LNCAP (cell line): ENCODE data around the gene STYXL1.

ENCODE experiments used
- TF ChIP-seq, protein P1 (sequence below): fragments of 450-650 bp; IDR thresholded peaks from 2 replicates; pipeline ENCODE4 v1.5.1; 2017; ENCODE audit warnings: mild to moderate bottlenecking

STYXL1 gene

DNA sequence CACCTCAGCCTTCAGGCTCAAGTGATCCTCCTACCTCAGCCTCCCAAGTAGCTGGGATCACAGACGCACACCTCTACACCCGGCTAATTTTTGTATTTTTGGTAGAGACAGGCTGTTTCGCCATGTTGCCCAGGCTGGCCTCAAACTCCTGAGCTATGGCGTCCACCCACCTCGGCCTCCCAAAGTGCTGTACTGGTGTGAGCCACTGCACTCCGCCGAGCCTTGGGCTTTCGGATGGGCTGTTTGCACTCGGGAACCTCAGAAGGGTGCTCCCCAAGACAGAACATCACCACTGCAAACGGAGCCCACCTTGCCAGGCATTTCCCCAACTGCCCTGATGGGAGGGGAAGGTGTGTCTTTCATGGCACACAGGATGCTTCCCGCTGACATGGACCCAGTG lies 80.7 kb downstream of the STYXL1 start:
- TF ChIP-seq, protein P1, sequence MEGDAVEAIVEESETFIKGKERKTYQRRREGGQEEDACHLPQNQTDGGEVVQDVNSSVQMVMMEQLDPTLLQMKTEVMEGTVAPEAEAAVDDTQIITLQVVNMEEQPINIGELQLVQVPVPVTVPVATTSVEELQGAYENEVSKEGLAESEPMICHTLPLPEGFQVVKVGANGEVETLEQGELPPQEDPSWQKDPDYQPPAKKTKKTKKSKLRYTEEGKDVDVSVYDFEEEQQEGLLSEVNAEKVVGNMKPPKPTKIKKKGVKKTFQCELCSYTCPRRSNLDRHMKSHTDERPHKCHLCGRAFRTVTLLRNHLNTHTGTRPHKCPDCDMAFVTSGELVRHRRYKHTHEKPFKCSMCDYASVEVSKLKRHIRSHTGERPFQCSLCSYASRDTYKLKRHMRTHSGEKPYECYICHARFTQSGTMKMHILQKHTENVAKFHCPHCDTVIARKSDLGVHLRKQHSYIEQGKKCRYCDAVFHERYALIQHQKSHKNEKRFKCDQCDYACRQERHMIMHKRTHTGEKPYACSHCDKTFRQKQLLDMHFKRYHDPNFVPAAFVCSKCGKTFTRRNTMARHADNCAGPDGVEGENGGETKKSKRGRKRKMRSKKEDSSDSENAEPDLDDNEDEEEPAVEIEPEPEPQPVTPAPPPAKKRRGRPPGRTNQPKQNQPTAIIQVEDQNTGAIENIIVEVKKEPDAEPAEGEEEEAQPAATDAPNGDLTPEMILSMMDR, result no peak

DNA sequence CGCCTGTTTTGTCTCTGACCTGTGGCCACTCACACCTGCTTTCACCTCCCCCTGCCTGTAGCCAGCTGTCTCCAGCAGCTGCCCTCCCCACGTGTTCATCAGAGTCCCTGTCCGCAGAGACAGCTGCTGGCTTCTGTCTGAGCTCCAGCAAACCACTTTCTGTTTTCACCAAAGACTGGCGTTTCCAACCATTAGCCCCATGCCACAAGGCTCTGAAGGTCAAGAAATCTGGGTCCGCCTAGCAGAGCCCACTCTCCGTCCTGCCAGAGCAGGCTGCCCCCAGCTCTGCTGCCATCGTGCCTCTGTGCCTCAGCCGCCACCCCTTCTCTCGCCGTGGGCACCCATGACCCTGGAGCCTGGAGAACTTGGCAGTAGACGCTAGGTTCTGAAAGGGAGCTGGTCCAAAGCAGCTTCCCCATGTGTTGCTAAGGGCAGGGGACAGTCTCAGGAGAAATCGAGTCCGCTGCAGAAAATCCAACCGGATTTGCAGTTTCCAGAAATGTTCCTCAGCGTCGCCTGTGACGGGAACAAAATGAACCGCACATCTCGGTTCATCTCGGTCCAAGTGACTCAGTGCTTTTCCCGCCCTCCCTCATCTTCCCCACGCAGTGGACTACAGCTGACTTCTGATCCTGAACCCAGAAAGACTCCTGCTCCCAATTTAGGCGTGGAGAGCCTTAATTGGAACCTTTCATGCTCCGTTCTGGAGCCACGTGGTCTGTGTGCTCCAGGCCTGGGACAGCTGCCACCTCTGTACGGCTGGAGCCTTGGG lies 81.4 kb downstream of the STYXL1 start:
- TF ChIP-seq, protein P1, result no peak

DNA sequence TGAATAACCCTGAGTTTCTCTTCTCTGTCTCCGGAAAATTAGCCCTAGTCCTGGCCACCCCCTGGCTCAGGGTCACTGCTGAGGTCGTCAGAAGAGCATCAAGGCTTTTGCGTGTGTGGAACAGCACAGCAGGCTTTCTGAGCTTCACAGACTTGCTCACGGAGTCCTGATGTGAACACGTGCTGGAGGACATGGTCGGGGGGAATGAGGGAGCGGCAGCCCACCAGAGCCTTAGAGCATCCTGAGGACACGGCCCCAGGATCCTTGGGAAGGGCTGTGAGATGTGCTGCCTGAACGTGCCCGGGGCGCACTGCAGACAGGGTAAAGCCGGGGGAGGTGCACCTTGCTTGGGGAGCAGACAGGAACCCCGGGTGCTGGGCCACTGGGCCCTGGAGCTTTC lies 82.2 kb downstream of the STYXL1 start:
- TF ChIP-seq, protein P1, result no peak

DNA sequence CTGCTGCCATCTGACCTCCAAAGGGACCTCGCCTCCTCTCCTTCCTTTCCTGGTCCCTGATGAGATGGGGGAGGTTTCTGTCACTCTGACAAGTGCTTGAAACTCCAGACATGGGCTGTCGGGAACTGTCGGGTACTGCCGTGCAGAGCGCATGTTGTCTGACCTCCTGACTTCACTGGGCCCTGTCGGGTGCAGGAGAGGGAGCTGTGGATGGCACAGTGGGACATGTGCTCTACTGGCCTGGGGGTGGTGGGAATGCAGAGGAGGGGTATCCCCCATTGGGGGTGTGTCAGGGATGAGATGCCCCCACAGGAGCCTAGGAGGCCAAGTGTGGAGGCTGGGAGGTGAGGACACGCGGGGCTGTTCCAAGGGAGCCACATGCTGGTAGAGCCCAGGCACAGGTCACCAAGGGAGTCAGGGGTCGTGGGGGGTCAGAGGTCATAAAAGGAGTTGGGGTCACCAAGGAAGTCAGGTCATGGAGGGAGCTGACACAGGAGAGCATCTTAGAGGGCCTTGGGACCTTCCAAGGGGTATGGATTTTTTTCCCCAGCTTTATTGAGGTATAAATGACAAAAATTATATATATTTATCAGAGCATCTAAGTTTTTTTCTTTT lies 84.3 kb downstream of the STYXL1 start:
- TF ChIP-seq, protein P1, result no peak

DNA sequence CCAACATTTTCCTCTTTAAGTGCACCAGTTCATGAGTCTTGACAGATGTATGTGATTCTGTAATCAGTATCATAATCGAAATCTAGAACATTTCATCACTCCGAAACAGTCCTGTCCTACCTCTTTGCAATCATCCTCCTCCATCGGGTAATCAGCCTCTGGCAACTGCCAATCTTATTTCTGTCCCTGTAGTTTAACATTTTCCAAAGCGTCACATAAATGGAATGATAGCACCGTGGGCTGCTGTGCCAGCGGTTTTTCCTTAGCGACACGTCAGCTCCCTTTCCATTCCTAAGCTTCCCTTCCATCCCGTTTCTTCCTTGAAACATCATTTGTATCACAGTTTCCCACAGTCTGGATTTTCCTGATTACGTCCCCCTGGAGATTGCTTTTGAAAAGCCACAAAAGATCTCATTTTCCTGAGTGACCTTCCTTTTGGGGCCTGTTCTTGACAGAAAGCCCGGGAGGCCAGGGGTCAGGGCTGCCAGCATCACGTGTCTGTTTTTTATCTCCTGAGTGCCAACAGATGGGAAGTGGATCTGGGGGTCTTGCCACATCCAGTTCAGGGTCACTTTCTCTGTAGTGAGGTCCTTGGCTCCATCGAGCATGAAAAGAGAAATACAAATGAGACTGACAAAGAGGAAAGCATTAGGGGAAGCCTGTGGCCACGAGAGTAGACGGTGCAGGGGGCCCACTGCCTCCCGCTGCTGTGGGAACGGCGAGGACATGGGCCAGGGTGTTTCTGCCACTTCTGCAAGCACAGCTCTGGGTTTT lies 85.0 kb downstream of the STYXL1 start:
- TF ChIP-seq, protein P1, result no peak

DNA sequence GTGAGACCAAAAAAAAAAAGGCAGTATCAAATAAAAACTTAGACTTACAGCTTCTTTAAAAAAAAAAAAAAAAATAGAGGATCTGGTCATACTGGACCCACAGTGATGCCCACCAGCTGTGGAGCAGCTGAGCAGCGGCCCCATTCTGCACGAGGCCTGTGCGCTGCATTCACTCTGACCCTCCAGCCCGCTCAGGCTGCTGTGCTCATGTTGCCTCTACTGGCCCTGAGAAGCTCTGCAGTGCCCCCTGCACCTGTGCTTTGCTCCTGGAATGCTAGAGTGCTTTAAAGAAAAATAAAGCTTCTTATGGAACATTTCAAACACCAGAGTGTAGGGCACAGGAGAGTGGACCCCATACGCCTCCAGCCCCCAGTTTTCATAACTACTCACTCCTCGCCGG lies 86.6 kb downstream of the STYXL1 start:
- TF ChIP-seq, protein P1, result no peak

DNA sequence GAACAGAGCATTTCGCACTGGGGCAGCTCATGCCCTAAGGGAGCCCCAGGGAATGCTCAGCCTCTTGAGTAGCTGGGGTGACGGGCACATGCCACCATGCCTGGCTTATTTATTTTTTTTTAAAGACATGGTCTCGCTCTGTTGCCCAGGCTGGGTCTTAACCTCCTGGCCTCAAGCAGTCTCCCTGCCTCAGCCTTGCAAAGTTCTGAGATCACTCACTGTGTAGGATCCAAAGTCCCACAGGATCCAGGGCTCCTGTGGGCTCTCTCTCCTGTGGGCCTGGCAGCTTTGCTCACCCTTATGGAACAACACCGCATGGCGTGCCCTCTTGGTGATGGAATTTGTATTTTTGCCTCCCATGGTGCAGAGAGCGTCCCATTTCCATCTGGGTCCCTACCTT lies 87.4 kb downstream of the STYXL1 start:
- TF ChIP-seq, protein P1, result no peak
